ENCODE data around the gene GPX4. TPM values are rescaled to one million over a fixed set of nuclear protein-coding genes. Genes with fewer than 3 reads are reported as not detected.

GPX4 gene
- total and polyA plus RNA-seq, 2 of the 13 experiments (the other 11 are each of a cell fraction or from before 2014, with no cell fraction given) = 535 to 613 TPM

DNA sequence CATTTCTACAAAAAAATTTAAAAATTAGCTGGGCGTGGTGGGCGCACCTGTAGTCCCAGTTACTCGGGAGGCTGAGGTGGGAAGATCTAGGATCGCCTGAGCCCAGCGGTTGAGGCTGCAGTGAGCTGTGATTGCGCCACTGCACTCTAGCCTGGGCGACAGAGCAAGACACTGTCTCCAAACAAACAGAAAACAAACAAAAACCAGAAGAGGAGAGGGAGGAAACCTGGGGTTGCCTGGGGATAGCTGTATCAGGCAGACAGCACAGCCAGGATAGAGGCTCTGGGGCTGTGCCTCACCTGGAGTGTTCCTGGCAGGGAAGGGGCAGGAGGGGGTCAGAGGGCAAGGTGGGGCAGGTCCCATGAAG lies 6.0 kb upstream of the GPX4 start (continued):
- TF ChIP-seq ZNF878 (CRISPR knock-in tag; IDR thresholded peaks at IDR 0.05) = peak; percentile 77
- TF ChIP-seq ZBTB3 (CRISPR knock-in tag; IDR thresholded peaks at IDR 0.05; ENCODE audit: borderline replicate concordance, low read depth) = no peak
- no peak for TF ChIP-seq ZFY (CRISPR knock-in tag; IDR thresholded peaks at IDR 0.05)
- TF ChIP-seq ZFYVE20 (CRISPR knock-in tag; IDR thresholded peaks at IDR 0.05; ENCODE audit: borderline replicate concordance, low read depth) = no peak
- TF ChIP-seq ZNF790 (CRISPR knock-in tag; IDR thresholded peaks at IDR 0.05; ENCODE audit: borderline replicate concordance) = no peak
- TF ChIP-seq SRSF4 (IDR thresholded peaks at IDR 0.05; ENCODE audit: low read depth, low read length, poor library complexity, severe bottlenecking) = no peak
- no peak for TF ChIP-seq NFYB (CRISPR knock-in tag; IDR thresholded peaks at IDR 0.05)
- TF ChIP-seq ERF (CRISPR knock-in tag; IDR thresholded peaks at IDR 0.05) = no peak
- TF ChIP-seq TARDBP (CRISPR knock-in tag; IDR thresholded peaks at IDR 0.05) = no peak
- 0 out of 2 replicates have a peak, but pooled peaks have one; percentile 36 for TF ChIP-seq HDAC1 (CRISPR knock-in tag; IDR thresholded peaks at IDR 0.05)
- TF ChIP-seq FOSL2 (CRISPR knock-in tag; IDR thresholded peaks at IDR 0.05) = peak; percentile 71
- peak; percentile 22 for TF ChIP-seq TBL1XR1 (IDR thresholded peaks at IDR 0.05; ENCODE audit: borderline replicate concordance, low read length, partially characterized antibody)
- no peak; the same call in 1 of the 2 replicates for TF ChIP-seq ETV5 (CRISPR knock-in tag; IDR thresholded peaks at IDR 0.05; ENCODE audit: borderline replicate concordance)
- TF ChIP-seq FOXA1 (IDR thresholded peaks at IDR 0.05) = no peak
- TF ChIP-seq FOXA1 (CRISPR knock-in tag; IDR thresholded peaks at IDR 0.05) = peak; percentile 59
- no peak for TF ChIP-seq EEA1 (CRISPR knock-in tag; IDR thresholded peaks at IDR 0.05; ENCODE audit: borderline replicate concordance)
- TF ChIP-seq SP4 (CRISPR knock-in tag; IDR thresholded peaks at IDR 0.05) = no peak
- TF ChIP-seq FOXP1 (IDR thresholded peaks at IDR 0.05) = no peak
- TF ChIP-seq FOXP1 (CRISPR knock-in tag; IDR thresholded peaks at IDR 0.05) = peak; percentile 82
- peak; percentile 78; the same call in 1 of the 2 replicates for TF ChIP-seq ZNF205 (CRISPR knock-in tag; IDR thresholded peaks at IDR 0.05)
- peak; percentile 42; the same call in 1 of the 2 replicates for TF ChIP-seq ADNP (CRISPR knock-in tag; IDR thresholded peaks at IDR 0.05)
- no peak for TF ChIP-seq NPAS2 (CRISPR knock-in tag; IDR thresholded peaks at IDR 0.05; ENCODE audit: borderline replicate concordance)
- TF ChIP-seq ZBTB34 (CRISPR knock-in tag; IDR thresholded peaks at IDR 0.05) = 0 out of 2 replicates have a peak, but pooled peaks have one; percentile 5
- TF ChIP-seq, protein P1, sequence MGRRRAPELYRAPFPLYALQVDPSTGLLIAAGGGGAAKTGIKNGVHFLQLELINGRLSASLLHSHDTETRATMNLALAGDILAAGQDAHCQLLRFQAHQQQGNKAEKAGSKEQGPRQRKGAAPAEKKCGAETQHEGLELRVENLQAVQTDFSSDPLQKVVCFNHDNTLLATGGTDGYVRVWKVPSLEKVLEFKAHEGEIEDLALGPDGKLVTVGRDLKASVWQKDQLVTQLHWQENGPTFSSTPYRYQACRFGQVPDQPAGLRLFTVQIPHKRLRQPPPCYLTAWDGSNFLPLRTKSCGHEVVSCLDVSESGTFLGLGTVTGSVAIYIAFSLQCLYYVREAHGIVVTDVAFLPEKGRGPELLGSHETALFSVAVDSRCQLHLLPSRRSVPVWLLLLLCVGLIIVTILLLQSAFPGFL (CRISPR knock-in tag; IDR thresholded peaks at IDR 0.05) = no peak
- TF ChIP-seq HDAC2 (CRISPR knock-in tag; IDR thresholded peaks at IDR 0.05) = peak; percentile 85
- TF ChIP-seq, protein P2, sequence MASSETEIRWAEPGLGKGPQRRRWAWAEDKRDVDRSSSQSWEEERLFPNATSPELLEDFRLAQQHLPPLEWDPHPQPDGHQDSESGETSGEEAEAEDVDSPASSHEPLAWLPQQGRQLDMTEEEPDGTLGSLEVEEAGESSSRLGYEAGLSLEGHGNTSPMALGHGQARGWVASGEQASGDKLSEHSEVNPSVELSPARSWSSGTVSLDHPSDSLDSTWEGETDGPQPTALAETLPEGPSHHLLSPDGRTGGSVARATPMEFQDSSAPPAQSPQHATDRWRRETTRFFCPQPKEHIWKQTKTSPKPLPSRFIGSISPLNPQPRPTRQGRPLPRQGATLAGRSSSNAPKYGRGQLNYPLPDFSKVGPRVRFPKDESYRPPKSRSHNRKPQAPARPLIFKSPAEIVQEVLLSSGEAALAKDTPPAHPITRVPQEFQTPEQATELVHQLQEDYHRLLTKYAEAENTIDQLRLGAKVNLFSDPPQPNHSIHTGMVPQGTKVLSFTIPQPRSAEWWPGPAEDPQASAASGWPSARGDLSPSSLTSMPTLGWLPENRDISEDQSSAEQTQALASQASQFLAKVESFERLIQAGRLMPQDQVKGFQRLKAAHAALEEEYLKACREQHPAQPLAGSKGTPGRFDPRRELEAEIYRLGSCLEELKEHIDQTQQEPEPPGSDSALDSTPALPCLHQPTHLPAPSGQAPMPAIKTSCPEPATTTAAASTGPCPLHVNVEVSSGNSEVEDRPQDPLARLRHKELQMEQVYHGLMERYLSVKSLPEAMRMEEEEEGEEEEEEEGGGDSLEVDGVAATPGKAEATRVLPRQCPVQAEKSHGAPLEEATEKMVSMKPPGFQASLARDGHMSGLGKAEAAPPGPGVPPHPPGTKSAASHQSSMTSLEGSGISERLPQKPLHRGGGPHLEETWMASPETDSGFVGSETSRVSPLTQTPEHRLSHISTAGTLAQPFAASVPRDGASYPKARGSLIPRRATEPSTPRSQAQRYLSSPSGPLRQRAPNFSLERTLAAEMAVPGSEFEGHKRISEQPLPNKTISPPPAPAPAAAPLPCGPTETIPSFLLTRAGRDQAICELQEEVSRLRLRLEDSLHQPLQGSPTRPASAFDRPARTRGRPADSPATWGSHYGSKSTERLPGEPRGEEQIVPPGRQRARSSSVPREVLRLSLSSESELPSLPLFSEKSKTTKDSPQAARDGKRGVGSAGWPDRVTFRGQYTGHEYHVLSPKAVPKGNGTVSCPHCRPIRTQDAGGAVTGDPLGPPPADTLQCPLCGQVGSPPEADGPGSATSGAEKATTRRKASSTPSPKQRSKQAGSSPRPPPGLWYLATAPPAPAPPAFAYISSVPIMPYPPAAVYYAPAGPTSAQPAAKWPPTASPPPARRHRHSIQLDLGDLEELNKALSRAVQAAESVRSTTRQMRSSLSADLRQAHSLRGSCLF (CRISPR knock-in tag; IDR thresholded peaks at IDR 0.05; ENCODE audit: borderline replicate concordance) = no peak
- no peak for TF ChIP-seq ZBTB20 (CRISPR knock-in tag; IDR thresholded peaks at IDR 0.05; ENCODE audit: borderline replicate concordance, low read depth)
